ENCODE measurements around the gene CTNNA2.

DNA sequence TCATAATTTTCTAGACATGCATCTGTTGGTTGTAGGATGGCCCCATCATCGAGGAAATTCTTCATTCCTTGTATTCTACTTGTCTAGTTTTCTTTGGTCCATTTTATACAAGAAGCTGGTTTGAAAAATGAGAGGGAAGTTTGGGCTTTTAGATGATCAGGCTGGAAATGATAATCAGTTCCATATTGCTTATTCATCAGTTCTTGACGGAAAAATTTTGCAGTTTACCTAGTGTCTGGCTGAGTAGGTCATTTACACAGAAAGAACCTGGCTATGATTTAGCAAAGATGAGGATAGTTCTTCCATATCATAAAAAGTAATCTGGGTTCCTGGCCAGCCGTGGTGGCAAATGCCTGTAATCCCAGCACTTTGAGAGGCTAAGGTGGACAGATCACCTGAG lies 416.8 kb downstream of the CTNNA2 start:
- no peak for TF ChIP-seq EZH2 (IDR thresholded peaks at IDR 0.05)
- no peak for TF ChIP-seq CTCF (IDR thresholded peaks at IDR 0.05)

Data from neural progenitor cell (in vitro differentiated cells).